Endothelial cell of coronary artery (primary cell): ENCODE results near the gene ADCY6. TPM values are rescaled to one million over a fixed set of nuclear protein-coding genes. Genes with fewer than 3 reads are reported as not detected.

Experiments used
- total RNA-seq: library from RNA; depleted of rRNA; stranded (reverse); fragments of >200 nt; gene quantifications from 2 replicates; pipeline ENCODE4 v1.2.3, GENCODE V29; 2014

The ADCY6 gene
- total RNA-seq = 34.6 and 55.4 TPM in 2 replicates

DNA sequence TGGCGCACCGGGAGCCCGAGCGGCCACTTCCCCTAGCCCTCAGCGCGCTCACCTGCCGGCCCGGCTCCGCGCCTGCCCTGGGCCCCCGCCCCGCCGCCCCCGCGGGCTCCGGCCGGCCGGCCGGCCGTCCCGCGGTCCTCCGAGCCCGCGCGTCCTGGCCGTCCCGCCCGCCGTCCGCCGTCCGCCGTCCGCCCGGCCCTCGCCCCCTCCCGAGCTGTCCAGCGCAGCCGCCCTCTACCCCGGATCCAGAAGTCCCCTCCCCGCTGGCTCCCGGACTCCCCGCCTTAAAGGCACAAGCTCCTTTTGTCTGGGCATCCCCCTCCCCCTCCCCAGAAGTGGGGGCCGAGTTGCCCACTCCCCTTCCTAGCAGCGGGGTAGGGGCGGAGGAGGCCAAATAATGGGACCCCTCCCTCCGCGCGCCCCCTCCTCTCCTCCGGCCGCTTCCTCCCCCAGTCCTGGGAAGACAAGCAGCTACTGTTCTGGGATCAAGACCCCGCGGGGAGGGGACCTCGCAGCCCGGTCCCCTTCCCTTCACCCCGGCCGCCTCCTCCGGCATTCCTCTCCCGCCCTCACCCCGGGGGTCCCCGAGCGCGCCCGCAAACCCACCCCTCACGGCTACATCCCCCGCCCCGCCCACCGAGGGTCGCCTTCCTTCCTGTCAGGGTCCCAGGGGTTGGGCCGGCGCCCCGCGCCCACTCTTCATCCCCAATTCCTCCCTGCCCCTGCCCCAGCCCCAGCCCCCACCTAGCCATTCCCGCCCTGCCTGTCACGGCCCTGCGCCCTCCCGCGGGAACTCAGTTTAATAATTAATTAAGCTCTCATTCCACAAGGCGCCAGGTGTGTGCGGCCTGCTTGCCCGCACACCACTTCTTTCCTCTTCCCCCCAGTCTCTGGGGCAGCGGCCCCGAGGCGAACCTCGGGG is at the start of gene ADCY6:
Gene ADCY6, minus strand, starts transcription at position 236 of the 922 bp plus-strand sequence. CDS start 5,655 bp downstream, outside the sequence.

DNA sequence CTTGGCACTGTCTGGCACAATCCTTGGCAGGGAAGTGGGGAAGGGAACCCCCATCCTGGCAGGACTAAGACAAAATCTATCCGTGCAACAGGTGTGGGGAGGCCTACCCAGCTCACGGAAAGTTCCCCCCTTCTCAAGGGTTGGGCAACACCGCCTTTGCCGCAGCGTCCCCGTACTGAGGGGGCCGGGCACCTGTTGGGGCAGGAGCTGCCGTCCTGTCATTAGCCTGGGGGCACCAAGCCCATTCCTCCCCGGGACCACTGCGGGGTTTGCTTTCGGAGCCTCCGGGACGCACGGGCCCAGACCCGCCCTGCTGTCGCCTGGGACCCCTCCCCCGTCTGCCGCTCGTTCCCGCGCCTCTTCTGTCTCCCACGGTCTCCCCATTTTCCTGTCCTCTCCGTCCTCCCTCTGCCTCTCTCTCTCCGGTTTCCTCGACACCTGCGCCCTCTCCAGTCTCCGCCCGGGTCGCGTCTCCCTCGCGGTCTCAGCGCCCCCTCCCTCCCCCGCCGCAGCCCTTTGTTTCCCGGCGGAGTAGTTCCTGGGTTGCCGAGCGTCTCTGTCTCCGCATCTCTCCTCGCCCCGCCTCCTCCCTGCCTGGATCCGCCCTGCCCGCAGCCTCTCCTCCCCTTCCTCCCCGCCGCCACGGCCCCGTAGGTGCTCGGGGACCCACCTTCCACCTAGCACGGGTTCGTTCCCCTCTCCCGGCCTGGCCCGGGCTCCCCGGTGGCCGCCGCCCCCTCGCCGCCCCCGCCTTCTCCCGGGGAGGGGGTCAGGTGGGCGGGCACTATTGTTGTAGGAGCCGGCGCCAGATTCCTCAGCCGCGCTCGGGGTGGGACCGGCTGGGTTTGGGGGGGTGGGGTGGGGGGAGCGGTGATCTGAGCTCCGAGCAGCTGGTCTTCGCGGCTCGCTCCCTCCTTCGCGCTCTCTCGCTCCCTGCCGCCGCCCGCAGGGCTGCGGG is 29.3 kb upstream of the ADCY6 start, which contains the start of gene CACNB3:
Gene CACNB3, plus strand, starts transcription at position 624 of the 958 bp plus-strand sequence. CDS start 434 bp downstream, outside the sequence.

DNA sequence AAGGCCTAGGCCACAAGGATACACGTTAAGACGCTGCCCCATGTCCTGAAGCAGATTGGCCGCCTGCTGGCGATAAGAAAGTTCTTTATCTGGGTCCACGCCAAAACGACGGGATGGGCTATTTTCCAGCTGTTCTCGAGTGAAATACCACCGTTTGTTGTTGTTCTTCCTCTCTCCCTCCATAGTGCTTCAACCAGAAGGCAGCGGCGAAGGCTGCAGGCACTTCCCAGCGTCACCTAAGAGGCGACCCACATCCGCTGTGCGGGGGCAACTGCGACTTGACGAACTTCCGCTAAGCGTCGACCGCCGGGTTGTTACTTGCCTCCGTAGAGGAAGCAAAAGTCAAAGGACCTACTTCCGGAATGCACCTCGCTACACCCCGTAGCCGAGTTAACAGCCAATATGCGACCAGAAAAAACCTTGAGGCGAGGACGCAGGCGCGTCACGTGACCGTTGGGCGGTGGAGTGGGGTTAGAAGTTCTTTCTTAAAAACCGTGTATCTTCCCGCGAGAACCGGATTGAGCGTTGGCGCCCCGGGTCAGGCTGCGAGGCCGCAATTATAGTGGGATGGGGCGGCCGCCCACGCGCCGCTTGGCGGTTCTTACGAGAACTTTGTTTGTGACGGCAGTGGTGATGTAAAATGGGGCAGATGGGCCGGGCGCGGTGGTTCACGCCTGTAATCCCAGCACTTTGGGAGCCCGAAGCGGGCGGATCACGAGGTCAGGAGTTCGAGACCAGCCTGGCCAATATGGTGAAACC is 72.2 kb downstream of the ADCY6 start, which contains the start of gene CCNT1:
Gene CCNT1, minus strand, starts transcription at position 215 of the 759 bp plus-strand sequence. Its CDS starts 32 bp downstream, at position 183.

Other genes starting within 250 kb of the ADCY6 start
- gene LALBA, start 219.0 kb downstream of the ADCY6 start, total RNA-seq = not detected in 2 replicates
- 38.4 and 39.7 TPM in 2 replicates for gene KANSL2, start 106.9 kb downstream of the ADCY6 start, total RNA-seq
- 19.3 and 24.4 TPM in 2 replicates for gene CCNT1, start 72.4 kb downstream of the ADCY6 start, total RNA-seq
- gene CACNB3, start 29.4 kb upstream of the ADCY6 start, total RNA-seq = 15.7 and 20.0 TPM in 2 replicates
- gene DDX23, start 63.1 kb upstream of the ADCY6 start, total RNA-seq = 98.9 and 102 TPM in 2 replicates
- 1.5 and 2.9 TPM in 2 replicates for gene RND1, start 76.8 kb upstream of the ADCY6 start, total RNA-seq
- gene FKBP11, start 136.4 kb upstream of the ADCY6 start, total RNA-seq = 13.0 and 19.2 TPM in 2 replicates
- gene ARF3, start 168.4 kb upstream of the ADCY6 start, total RNA-seq = 37.4 and 38.4 TPM in 2 replicates
- gene WNT10B, start 182.6 kb upstream of the ADCY6 start, total RNA-seq = 0.09 TPM in 1 of 2 replicates, not detected in the other
- gene WNT1, start 189.2 kb upstream of the ADCY6 start, total RNA-seq = not detected in 2 replicates
- gene DDN, start 210.3 kb upstream of the ADCY6 start, total RNA-seq = 0.09 TPM in 2 replicates
- gene PRKAG1, start 229.7 kb upstream of the ADCY6 start, total RNA-seq = 45.0 and 48.8 TPM in 2 replicates